ENCODE data around the gene OR51B2.
"Not testable (repeated sequence)": the region's sequence is repeated elsewhere in the genome, so short reads cannot be mapped to it uniquely, and the experiment has no call there.

OR51B2 gene

GRCh38 chr11:5324197-5324596 lies at the start of gene OR51B2:
Gene OR51B2 (minus strand): TSS chr11:5324297. CDS start chr11:5324297, 0 bp downstream.
- DNase-seq = no peak

- DNase-seq = no peak
Measured at GRCh38 chr11:5369789-5370188, 45.7 kb upstream of the OR51B2 start.

- no peak for DNase-seq
Measured at GRCh38 chr11:5368502-5369043, 44.5 kb upstream of the OR51B2 start.

GRCh38 chr11:5367448-5368074 lies 43.5 kb upstream of the OR51B2 start:
- DNase-seq = no peak

GRCh38 chr11:5366856-5367255 lies 42.8 kb upstream of the OR51B2 start:
- DNase-seq = no peak

- DNase-seq = not testable (repeated sequence)
Measured at GRCh38 chr11:5366365-5366764, 42.3 kb upstream of the OR51B2 start.

- DNase-seq = no peak
Measured at GRCh38 chr11:5364214-5364613, 40.1 kb upstream of the OR51B2 start.

- no peak for DNase-seq
Measured at GRCh38 chr11:5363679-5364078, 39.6 kb upstream of the OR51B2 start.

GRCh38 chr11:5362017-5362625 lies 38.0 kb upstream of the OR51B2 start:
- no peak for DNase-seq

GRCh38 chr11:5356031-5356430 lies 31.9 kb upstream of the OR51B2 start:
- DNase-seq = not testable (repeated sequence)

GRCh38 chr11:5351208-5351607 lies 27.1 kb upstream of the OR51B2 start, which contains the start of gene OR51B6:
Gene OR51B6 (plus strand): TSS chr11:5351508. CDS start chr11:5351508, 0 bp downstream.
- DNase-seq = no peak

- DNase-seq = no peak
Measured at GRCh38 chr11:5349550-5349949, 25.5 kb upstream of the OR51B2 start.

- DNase-seq = no peak
Measured at GRCh38 chr11:5348551-5349194, 24.6 kb upstream of the OR51B2 start.

- DNase-seq = no peak
Measured at GRCh38 chr11:5345831-5346230, 21.7 kb upstream of the OR51B2 start.

- no peak for DNase-seq
Measured at GRCh38 chr11:5343474-5344335, 19.6 kb upstream of the OR51B2 start, which contains the start of gene OR51B5. Gene OR51B5 (minus strand): TSS chr11:5343524. CDS start chr11:5343524, 0 bp downstream.

GRCh38 chr11:5339771-5340322 lies 15.8 kb upstream of the OR51B2 start:
- DNase-seq = no peak

- DNase-seq = not testable (repeated sequence)
Measured at GRCh38 chr11:5337253-5337652, 13.2 kb upstream of the OR51B2 start.

GRCh38 chr11:5336331-5336730 lies 12.2 kb upstream of the OR51B2 start:
- DNase-seq = no peak

GRCh38 chr11:5335170-5335569 lies 11.1 kb upstream of the OR51B2 start:
- DNase-seq = no peak

- DNase-seq = no peak
Measured at GRCh38 chr11:5317292-5317691, 6.8 kb downstream of the OR51B2 start.

GRCh38 chr11:5313326-5314023 lies 10.6 kb downstream of the OR51B2 start:
- DNase-seq = not testable (repeated sequence)

- DNase-seq = no peak
Measured at GRCh38 chr11:5310423-5310822, 13.7 kb downstream of the OR51B2 start.
